ENCODE results near the gene PI16.

PI16 gene

DNA sequence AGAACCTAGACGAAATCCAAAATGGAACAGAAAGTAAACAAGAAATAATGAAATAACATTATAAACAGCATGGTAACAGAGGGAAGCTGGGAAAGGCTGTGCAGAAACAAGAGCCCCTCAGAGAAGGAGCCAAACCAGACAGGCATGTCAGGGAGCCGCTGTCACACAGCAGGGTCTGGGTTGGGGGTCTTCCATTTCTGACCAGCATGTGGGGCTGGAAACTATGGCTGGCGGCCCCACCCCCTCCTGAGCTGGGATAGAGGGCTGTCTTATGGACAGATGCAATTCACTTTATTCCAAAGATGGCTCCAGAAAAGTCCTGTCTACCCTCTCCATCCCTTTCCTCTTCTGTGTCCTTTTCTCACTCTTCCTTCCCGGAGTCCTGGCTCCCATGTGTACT is 41.5 kb upstream of the PI16 start:
- no peak for DNase-seq (ENCODE audit: low read depth in 1 of 2, low spot score in 1 of 2)
- Histone ChIP-seq H3K27ac (replicated peaks) (no peak overlapping the region), H3K27me3 (ENCODE audit: insufficient read depth, poor library complexity, severe bottlenecking) (no peaks in the 10 kb centered on the region), H3K4me3 (replicated peaks; ENCODE audit: insufficient read depth, low read length) (no peak overlapping the region)
- TF ChIP-seq, protein P1, sequence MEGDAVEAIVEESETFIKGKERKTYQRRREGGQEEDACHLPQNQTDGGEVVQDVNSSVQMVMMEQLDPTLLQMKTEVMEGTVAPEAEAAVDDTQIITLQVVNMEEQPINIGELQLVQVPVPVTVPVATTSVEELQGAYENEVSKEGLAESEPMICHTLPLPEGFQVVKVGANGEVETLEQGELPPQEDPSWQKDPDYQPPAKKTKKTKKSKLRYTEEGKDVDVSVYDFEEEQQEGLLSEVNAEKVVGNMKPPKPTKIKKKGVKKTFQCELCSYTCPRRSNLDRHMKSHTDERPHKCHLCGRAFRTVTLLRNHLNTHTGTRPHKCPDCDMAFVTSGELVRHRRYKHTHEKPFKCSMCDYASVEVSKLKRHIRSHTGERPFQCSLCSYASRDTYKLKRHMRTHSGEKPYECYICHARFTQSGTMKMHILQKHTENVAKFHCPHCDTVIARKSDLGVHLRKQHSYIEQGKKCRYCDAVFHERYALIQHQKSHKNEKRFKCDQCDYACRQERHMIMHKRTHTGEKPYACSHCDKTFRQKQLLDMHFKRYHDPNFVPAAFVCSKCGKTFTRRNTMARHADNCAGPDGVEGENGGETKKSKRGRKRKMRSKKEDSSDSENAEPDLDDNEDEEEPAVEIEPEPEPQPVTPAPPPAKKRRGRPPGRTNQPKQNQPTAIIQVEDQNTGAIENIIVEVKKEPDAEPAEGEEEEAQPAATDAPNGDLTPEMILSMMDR (IDR thresholded peaks at IDR 0.05; ENCODE audit: insufficient read depth, low read length): no peak
- TF ChIP-seq SPI1 (IDR thresholded peaks at IDR 0.05; ENCODE audit: borderline replicate concordance, low read depth): no peak
- no peak for TF ChIP-seq GABPA (IDR thresholded peaks at IDR 0.05; ENCODE audit: low read depth)
- TF ChIP-seq, protein P2, sequence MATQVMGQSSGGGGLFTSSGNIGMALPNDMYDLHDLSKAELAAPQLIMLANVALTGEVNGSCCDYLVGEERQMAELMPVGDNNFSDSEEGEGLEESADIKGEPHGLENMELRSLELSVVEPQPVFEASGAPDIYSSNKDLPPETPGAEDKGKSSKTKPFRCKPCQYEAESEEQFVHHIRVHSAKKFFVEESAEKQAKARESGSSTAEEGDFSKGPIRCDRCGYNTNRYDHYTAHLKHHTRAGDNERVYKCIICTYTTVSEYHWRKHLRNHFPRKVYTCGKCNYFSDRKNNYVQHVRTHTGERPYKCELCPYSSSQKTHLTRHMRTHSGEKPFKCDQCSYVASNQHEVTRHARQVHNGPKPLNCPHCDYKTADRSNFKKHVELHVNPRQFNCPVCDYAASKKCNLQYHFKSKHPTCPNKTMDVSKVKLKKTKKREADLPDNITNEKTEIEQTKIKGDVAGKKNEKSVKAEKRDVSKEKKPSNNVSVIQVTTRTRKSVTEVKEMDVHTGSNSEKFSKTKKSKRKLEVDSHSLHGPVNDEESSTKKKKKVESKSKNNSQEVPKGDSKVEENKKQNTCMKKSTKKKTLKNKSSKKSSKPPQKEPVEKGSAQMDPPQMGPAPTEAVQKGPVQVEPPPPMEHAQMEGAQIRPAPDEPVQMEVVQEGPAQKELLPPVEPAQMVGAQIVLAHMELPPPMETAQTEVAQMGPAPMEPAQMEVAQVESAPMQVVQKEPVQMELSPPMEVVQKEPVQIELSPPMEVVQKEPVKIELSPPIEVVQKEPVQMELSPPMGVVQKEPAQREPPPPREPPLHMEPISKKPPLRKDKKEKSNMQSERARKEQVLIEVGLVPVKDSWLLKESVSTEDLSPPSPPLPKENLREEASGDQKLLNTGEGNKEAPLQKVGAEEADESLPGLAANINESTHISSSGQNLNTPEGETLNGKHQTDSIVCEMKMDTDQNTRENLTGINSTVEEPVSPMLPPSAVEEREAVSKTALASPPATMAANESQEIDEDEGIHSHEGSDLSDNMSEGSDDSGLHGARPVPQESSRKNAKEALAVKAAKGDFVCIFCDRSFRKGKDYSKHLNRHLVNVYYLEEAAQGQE (IDR thresholded peaks at IDR 0.05; ENCODE audit: insufficient replicate concordance, low read depth): no peak
- no peak for TF ChIP-seq POLR2AphosphoS5 (IDR thresholded peaks at IDR 0.05; ENCODE audit: low read depth)

DNA sequence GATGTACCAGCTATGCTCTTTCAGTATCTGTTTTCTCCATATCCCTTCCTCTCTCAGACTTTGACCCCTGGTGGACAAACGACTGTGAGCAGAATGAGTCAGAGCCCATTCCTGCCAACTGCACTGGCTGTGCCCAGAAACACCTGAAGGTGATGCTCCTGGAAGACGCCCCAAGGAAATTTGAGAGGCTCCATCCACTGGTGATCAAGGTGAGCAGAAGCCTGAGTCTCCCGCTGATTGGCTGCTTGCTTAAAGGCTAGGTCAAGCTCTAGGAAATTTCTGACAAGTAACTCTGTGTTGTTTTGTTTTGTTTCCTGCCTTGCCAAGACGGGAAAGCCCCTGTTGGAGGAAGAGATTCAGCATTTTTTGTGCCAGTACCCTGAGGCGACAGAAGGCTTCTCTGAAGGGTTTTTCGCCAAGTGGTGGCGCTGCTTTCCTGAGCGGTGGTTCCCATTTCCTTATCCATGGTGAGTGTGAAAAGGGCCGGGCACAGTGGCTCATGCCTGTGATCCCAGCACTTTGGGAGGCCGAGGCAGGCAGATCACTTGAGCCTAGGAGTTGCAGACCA is 40.2 kb upstream of the PI16 start:
- DNase-seq (ENCODE audit: low read depth in 1 of 2, low spot score in 1 of 2): no peak
- Histone ChIP-seq H3K27me3 (ENCODE audit: insufficient read depth, poor library complexity, severe bottlenecking) (no peaks in the 10 kb centered on the region), H3K27ac (replicated peaks) (no peak overlapping the region), H3K4me3 (replicated peaks; ENCODE audit: insufficient read depth, low read length) (no peak overlapping the region)
- TF ChIP-seq SPI1 (IDR thresholded peaks at IDR 0.05; ENCODE audit: borderline replicate concordance, low read depth) (no peak), POLR2AphosphoS5 (IDR thresholded peaks at IDR 0.05; ENCODE audit: low read depth) (no peak), GABPA (IDR thresholded peaks at IDR 0.05; ENCODE audit: low read depth) (no peak)
- TF ChIP-seq, protein P2 (IDR thresholded peaks at IDR 0.05; ENCODE audit: insufficient replicate concordance, low read depth): no peak
- TF ChIP-seq, protein P1 (IDR thresholded peaks at IDR 0.05; ENCODE audit: insufficient read depth, low read length): no peak

DNA sequence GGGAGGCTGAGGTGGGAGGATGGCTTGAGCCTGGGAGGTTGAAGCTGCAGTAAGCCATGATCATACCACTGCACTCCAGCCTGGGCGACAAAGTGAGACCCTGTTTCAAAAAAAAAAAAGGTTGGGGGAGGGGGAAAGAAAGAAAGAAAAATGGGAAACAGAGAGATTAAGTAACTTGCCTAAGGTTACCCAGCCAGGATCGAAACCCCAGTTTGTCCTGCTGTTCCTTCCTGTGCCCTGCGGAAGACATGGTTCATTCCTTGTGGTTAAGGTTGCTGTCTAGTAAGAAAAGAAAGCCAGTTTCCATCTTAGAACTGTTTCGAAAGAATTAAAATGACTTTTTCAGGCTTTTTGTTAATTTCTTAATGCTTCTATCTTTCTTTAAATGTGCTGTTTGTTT is 38.9 kb upstream of the PI16 start:
- DNase-seq (ENCODE audit: low read depth in 1 of 2, low spot score in 1 of 2): peak; percentile 5 to 43
- H3K27ac ChIP-seq (replicated peaks): no peak overlapping the region
- no peaks in the 10 kb centered on the region for H3K27me3 ChIP-seq (ENCODE audit: insufficient read depth, poor library complexity, severe bottlenecking)
- H3K4me3 ChIP-seq (replicated peaks; ENCODE audit: insufficient read depth, low read length): no peak overlapping the region
- no peak for TF ChIP-seq POLR2AphosphoS5 (IDR thresholded peaks at IDR 0.05; ENCODE audit: low read depth)
- TF ChIP-seq SPI1 (IDR thresholded peaks at IDR 0.05; ENCODE audit: borderline replicate concordance, low read depth): no peak
- no peak for TF ChIP-seq GABPA (IDR thresholded peaks at IDR 0.05; ENCODE audit: low read depth)
- TF ChIP-seq, protein P1 (IDR thresholded peaks at IDR 0.05; ENCODE audit: insufficient read depth, low read length): no peak
- TF ChIP-seq, protein P2 (IDR thresholded peaks at IDR 0.05; ENCODE audit: insufficient replicate concordance, low read depth): no peak
